Body of pancreas (tissue), 4 donors: ENCODE measurements around the gene CES2.

Experiments
- POLR2A ChIP-seq, 3 donors: fragments of 450-650 bp; IDR thresholded peaks; one replicate each; pipeline ENCODE4 v1.6.1; 2016; ENCODE audit warnings: antibody characterized with exemption in 3 of 3, mild to moderate bottlenecking in 2 of 3
- TF ChIP-seq, protein P1 (sequence below), 7 experiments: fragments of 450-650 bp in 4 of 7; fragments of 200-600 bp in 3 of 7; sonication (generic) in 3 of 7; IDR thresholded peaks; one replicate each; pipeline ENCODE4 v1.5.1; 2016 to 2019; ENCODE audit warnings: antibody characterized with exemption in 7 of 7

GRCh38 chr16:66905633-66906539 lies 29.4 kb upstream of the CES2 start:
- TF ChIP-seq, protein P1, sequence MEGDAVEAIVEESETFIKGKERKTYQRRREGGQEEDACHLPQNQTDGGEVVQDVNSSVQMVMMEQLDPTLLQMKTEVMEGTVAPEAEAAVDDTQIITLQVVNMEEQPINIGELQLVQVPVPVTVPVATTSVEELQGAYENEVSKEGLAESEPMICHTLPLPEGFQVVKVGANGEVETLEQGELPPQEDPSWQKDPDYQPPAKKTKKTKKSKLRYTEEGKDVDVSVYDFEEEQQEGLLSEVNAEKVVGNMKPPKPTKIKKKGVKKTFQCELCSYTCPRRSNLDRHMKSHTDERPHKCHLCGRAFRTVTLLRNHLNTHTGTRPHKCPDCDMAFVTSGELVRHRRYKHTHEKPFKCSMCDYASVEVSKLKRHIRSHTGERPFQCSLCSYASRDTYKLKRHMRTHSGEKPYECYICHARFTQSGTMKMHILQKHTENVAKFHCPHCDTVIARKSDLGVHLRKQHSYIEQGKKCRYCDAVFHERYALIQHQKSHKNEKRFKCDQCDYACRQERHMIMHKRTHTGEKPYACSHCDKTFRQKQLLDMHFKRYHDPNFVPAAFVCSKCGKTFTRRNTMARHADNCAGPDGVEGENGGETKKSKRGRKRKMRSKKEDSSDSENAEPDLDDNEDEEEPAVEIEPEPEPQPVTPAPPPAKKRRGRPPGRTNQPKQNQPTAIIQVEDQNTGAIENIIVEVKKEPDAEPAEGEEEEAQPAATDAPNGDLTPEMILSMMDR (IDR thresholded peaks at IDR 0.05): no peak
- no peak for TF ChIP-seq POLR2A (IDR thresholded peaks at IDR 0.05)
